SK-N-SH (cell line): Measurements from ENCODE around the gene ATP6V0E2.

Experiments used
- CHD2 ChIP-seq: fragments of 150-350 bp; IDR thresholded peaks from 2 replicates; pipeline ENCODE4 v1.6.1; 2018; ENCODE audit warnings: low read length; ENCODE audit not compliant: partially characterized antibody
- CTCF ChIP-seq: fragments of 200-600 bp; sonication (generic); IDR thresholded peaks from 2 replicates; pipeline ENCODE4 v1.6.1; 2017; ENCODE audit warnings: antibody characterized with exemption, mild to moderate bottlenecking, moderate library complexity
- EP300 ChIP-seq, 2 experiments: IDR thresholded peaks; 2 replicates each; pipeline versions ENCODE4 v1.4.0 to v1.6.1; 2012; ENCODE audit warnings: borderline replicate concordance in 1 of 2, low read depth in 1 of 2, low read length in 1 of 2
- MAX ChIP-seq: IDR thresholded peaks from 2 replicates; pipeline ENCODE4 v1.4.0; 2012; ENCODE audit warnings: low read depth
- POLR2AphosphoS5 ChIP-seq: IDR thresholded peaks from 2 replicates; pipeline ENCODE4 v1.6.1; 2012; ENCODE audit warnings: low read depth, low read length
- YY1 ChIP-seq: IDR thresholded peaks from 2 replicates; pipeline ENCODE4 v1.4.0; 2012; ENCODE audit warnings: low read depth, mild to moderate bottlenecking

GRCh38 chr7:149878523-149878921 lies 4.8 kb downstream of the ATP6V0E2 start:
- TF ChIP-seq EP300 (IDR thresholded peaks at IDR 0.05; ENCODE audit: borderline replicate concordance in 1 of 2, low read depth in 1 of 2, low read length in 1 of 2): no peak
- no peak for TF ChIP-seq CHD2
- TF ChIP-seq CTCF: no peak
- TF ChIP-seq YY1: no peak
- no peak for TF ChIP-seq POLR2AphosphoS5
- no peak for TF ChIP-seq MAX
